ENCODE measurements around the gene CERS2.

The CERS2 gene

GRCh38 chr1:150997949-150998348, 23.3 kb upstream of the CERS2 start:
- no peak for DNase-seq (ENCODE audit: low read depth)
- H3K4me3 ChIP-seq (ENCODE audit: control insufficient read depth, low read depth, low read length) = no peak overlapping the region
- TF ChIP-seq CTCF (conservative IDR thresholded peaks at IDR 0.05; ENCODE audit: control insufficient read depth, insufficient read depth, low read depth, low read length) = no peak

DNA sequence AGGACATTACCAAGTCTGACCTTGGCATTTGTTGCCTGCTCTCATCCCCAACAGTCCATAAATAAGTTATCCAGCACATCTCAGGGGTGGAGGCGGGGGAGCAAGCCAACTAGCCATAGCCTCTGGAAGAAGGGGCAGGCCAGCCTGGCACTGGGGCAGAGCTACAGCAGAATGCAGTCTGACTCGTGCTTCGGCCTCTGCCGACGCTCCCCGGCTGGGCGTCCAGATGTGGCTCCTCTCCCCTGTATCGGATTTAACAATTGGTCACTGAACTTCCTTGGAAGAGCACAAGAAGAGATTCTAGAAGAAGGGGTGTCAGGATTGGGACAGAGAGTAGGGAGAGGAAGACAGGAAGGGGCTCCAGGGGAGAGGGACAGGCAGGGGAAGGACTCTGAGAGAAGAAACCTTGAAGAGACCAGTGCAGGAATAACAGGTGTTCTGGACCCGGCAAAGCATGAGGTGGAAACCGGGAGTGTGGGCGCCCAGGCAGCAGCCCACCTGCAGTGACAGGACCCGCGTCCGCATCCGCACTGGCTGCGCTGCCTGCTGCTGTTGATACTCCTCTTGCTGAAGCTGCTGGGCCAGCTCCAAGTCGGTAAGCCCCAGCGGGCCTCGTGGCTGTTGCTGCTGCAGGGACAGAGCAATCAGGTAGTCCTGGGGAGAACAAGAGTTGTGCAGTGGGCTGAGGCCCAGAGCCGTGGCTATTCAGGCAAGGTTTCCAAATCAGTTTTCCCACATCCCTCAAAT, 22.7 kb upstream of the CERS2 start:
- H3K4me3 ChIP-seq (ENCODE audit: control insufficient read depth, low read depth, low read length) = no peak overlapping the region
- TF ChIP-seq CTCF (conservative IDR thresholded peaks at IDR 0.05; ENCODE audit: control insufficient read depth, insufficient read depth, low read depth, low read length) = no peak
- DNase-seq (ENCODE audit: low read depth) = no peak

- no peak overlapping the region for H3K4me3 ChIP-seq (ENCODE audit: control insufficient read depth, low read depth, low read length)
- DNase-seq (ENCODE audit: low read depth) = peak; percentile 44
- peak; percentile 68 for TF ChIP-seq CTCF (conservative IDR thresholded peaks at IDR 0.05; ENCODE audit: control insufficient read depth, insufficient read depth, low read depth, low read length)
Measured at GRCh38 chr1:150995896-150996295, 21.3 kb upstream of the CERS2 start.

GRCh38 chr1:150995460-150995859, 20.8 kb upstream of the CERS2 start:
- TF ChIP-seq CTCF (conservative IDR thresholded peaks at IDR 0.05; ENCODE audit: control insufficient read depth, insufficient read depth, low read depth, low read length) = no peak
- no peak overlapping the region for H3K4me3 ChIP-seq (ENCODE audit: control insufficient read depth, low read depth, low read length)
- DNase-seq (ENCODE audit: low read depth) = no peak

GRCh38 chr1:150994248-150994647, 19.6 kb upstream of the CERS2 start:
- no peak for TF ChIP-seq CTCF (conservative IDR thresholded peaks at IDR 0.05; ENCODE audit: control insufficient read depth, insufficient read depth, low read depth, low read length)
- no peak overlapping the region for H3K4me3 ChIP-seq (ENCODE audit: control insufficient read depth, low read depth, low read length)
- no peak for DNase-seq (ENCODE audit: low read depth)

DNA sequence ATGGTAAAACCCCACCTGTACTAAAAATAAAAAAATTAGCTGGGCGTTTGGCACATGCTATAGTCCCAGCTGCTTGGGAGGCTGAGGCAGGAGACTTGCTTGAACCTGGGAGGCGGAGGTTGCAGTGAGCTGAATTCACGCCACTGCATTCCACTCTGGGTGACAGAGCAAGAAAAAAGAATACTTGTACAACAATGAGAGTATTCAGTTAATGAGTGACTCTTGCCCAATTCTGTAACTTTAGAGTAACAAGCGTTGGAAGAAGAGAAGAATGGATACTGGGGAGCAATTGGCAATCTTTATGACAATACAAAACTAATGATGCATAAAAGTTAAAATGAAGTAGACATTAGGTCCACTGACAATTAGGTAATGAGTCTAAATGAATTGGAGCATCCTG, 18.0 kb upstream of the CERS2 start:
- no peak overlapping the region for H3K4me3 ChIP-seq (ENCODE audit: control insufficient read depth, low read depth, low read length)
- no peak for TF ChIP-seq CTCF (conservative IDR thresholded peaks at IDR 0.05; ENCODE audit: control insufficient read depth, insufficient read depth, low read depth, low read length)
- no peak for DNase-seq (ENCODE audit: low read depth)

Data from fibroblast of mammary gland (primary cell).